IMR-90 (cell line): ENCODE data around the gene HNRNPLL. TPM values are rescaled to one million over a fixed set of nuclear protein-coding genes. Genes with fewer than 3 reads are reported as not detected.

ENCODE experiments used
- ATAC-seq: fragments of 200-7000 bp; cut with Tn5 transposase; 2 replicates; pipeline ENCODE4 v1.9.1; 2020; ENCODE audit warnings: low read depth, mild to moderate bottlenecking, moderate library complexity
- BruUV-seq: library from RNA; stranded (reverse); fragments of 400-500 nt; replicated peaks from 2 replicates; lab custom pipeline; 2021; lab: Mats Ljungman, UMichigan
- CTCF ChIA-PET: fragments of 300-600 bp; formaldehyde crosslinking; extraction: SDS; loops from one replicate; lab custom pipeline; 2021; ENCODE audit warnings: antibody characterized with exemption; lab: Yijun Ruan, JAX
- POLR2A ChIA-PET: fragments of 300-600 bp; sonication (Branson Sonifier 250); formaldehyde crosslinking; loops from one replicate; lab custom pipeline; 2022; ENCODE audit warnings: antibody characterized with exemption; ENCODE audit not compliant: unreplicated experiment; lab: Charles Lee
- DNase-seq: peaks from one replicate; pipeline ENCODE4 v3.0.0; 2013
- H2AFZ ChIP-seq: replicated peaks from 2 replicates; pipeline ENCODE3; 2013; ENCODE audit warnings: low read length, mild to moderate bottlenecking; ENCODE audit not compliant: poor library complexity
- H2AK5ac ChIP-seq: 2 replicates; pipeline ENCODE4 v1.6.1; 2013; ENCODE audit warnings: low read depth, low read length, inconsistent platforms
- H2AK9ac ChIP-seq: replicated peaks from 2 replicates; pipeline ENCODE3; 2013; ENCODE audit warnings: mild to moderate bottlenecking, low read depth, low read length, moderate library complexity; ENCODE audit not compliant: poor library complexity
- H2BK120ac ChIP-seq: 2 replicates; pipeline ENCODE4 v1.6.1; 2013; ENCODE audit warnings: low read depth, low read length, inconsistent platforms
- H2BK15ac ChIP-seq: 3 replicates; pipeline ENCODE4 v1.6.1; 2013; ENCODE audit warnings: low read depth, low read length, inconsistent platforms
- H2BK20ac ChIP-seq: 2 replicates; pipeline ENCODE4 v1.6.1; 2013; ENCODE audit warnings: low read depth, mild to moderate bottlenecking, inconsistent platforms, low read length, moderate library complexity
- H2BK5ac ChIP-seq: 2 replicates; pipeline ENCODE4 v1.6.1; 2013; ENCODE audit warnings: mild to moderate bottlenecking, low read depth, low read length, inconsistent platforms; ENCODE audit not compliant: poor library complexity, severe bottlenecking
- H3K14ac ChIP-seq: replicated peaks from 2 replicates; pipeline ENCODE4 v1.6.1; 2013; ENCODE audit warnings: low read depth, low read length, inconsistent platforms
- H3K18ac ChIP-seq: 2 replicates; pipeline ENCODE4 v1.6.1; 2013; ENCODE audit warnings: low read depth, low read length, control low read depth
- H3K23ac ChIP-seq: 2 replicates; pipeline ENCODE4 v1.6.1; 2013; ENCODE audit warnings: low read depth, low read length, inconsistent platforms
- H3K27ac ChIP-seq: 2 replicates; pipeline ENCODE4 v1.5.1; 2013; ENCODE audit warnings: mild to moderate bottlenecking, control low read depth, low read length; ENCODE audit not compliant: insufficient read depth
- H3K27me3 ChIP-seq: 2 replicates; pipeline ENCODE4 v1.6.1; 2013; ENCODE audit warnings: low read length; ENCODE audit not compliant: control insufficient read depth, insufficient read depth
- H3K36me3 ChIP-seq: 2 replicates; pipeline ENCODE4 v1.6.1; 2013; ENCODE audit warnings: low read length, mixed read lengths; ENCODE audit not compliant: control insufficient read depth, insufficient read depth
- H3K4ac ChIP-seq: 2 replicates; pipeline ENCODE4 v1.6.1; 2013; ENCODE audit warnings: low read depth, low read length, inconsistent platforms
- H3K4me1 ChIP-seq: 2 replicates; pipeline ENCODE4 v1.6.1; 2013; ENCODE audit warnings: low read length, mixed read lengths; ENCODE audit not compliant: control insufficient read depth, insufficient read depth
- H3K4me2 ChIP-seq: 2 replicates; pipeline ENCODE4 v1.6.1; 2013; ENCODE audit warnings: low read depth, mild to moderate bottlenecking, control low read depth, low read length, moderate library complexity
- H3K4me3 ChIP-seq: 2 replicates; pipeline ENCODE4 v1.5.1; 2013; ENCODE audit warnings: low read depth, mild to moderate bottlenecking, control low read depth, low read length, moderate library complexity; ENCODE audit not compliant: insufficient read depth
- H3K56ac ChIP-seq: 2 replicates; pipeline ENCODE4 v1.6.1; 2013; ENCODE audit warnings: low read length, inconsistent platforms; ENCODE audit not compliant: insufficient read depth; ENCODE audit errors: extremely low read depth
- H3K79me1 ChIP-seq, 2 experiments: 2 replicates each; pipeline ENCODE4 v1.6.1; 2013; ENCODE audit warnings: low read length in 2 of 2, inconsistent platforms in 1 of 2, low read depth in 1 of 2
- H3K9ac ChIP-seq: 2 replicates; pipeline ENCODE4 v1.6.1; 2013; ENCODE audit warnings: low read depth, low read length, control low read depth
- H3K9me1 ChIP-seq: 2 replicates; pipeline ENCODE4 v1.6.1; 2013; ENCODE audit warnings: low read length, inconsistent platforms; ENCODE audit not compliant: insufficient read depth
- H3K9me3 ChIP-seq: 2 replicates; pipeline ENCODE4 v1.6.1; 2013; ENCODE audit warnings: low read length; ENCODE audit not compliant: control insufficient read depth, insufficient read depth
- H4K20me1 ChIP-seq: 2 replicates; pipeline ENCODE4 v1.6.1; 2013; ENCODE audit warnings: low read length, inconsistent platforms; ENCODE audit not compliant: insufficient read depth
- H4K5ac ChIP-seq: 2 replicates; pipeline ENCODE4 v1.6.1; 2013; ENCODE audit warnings: mild to moderate bottlenecking, low read depth, low read length, control low read depth
- H4K8ac ChIP-seq, 2 experiments: 2 replicates each; pipeline ENCODE4 v1.6.1; 2013; ENCODE audit warnings: low read depth in 2 of 2, low read length in 2 of 2, control low read depth in 1 of 2, inconsistent platforms in 1 of 2
- H4K91ac ChIP-seq: 2 replicates; pipeline ENCODE4 v1.6.1; 2013; ENCODE audit warnings: low read depth, low read length, inconsistent platforms; ENCODE audit not compliant: insufficient read depth
- BHLHE40 ChIP-seq: fragments of 150-350 bp; IDR thresholded peaks from 2 replicates; pipeline ENCODE4 v1.6.1; 2016; ENCODE audit warnings: mild to moderate bottlenecking, low read depth, low read length
- CEBPB ChIP-seq: IDR thresholded peaks from 2 replicates; pipeline ENCODE4 v1.6.1; 2012; ENCODE audit warnings: low read depth, low read length, improper control_type of control experiment
- CHD1 ChIP-seq: IDR thresholded peaks from 2 replicates; pipeline ENCODE4 v1.6.1; 2012; ENCODE audit warnings: low read depth, low read length, improper control_type of control experiment
- MAFK ChIP-seq: IDR thresholded peaks from 2 replicates; pipeline ENCODE4 v1.6.1; 2012; ENCODE audit warnings: low read depth, low read length, improper control_type of control experiment
- MAZ ChIP-seq: IDR thresholded peaks from 2 replicates; pipeline ENCODE4 v1.6.1; 2012; ENCODE audit warnings: low read depth, mild to moderate bottlenecking, low read length, improper control_type of control experiment, moderate library complexity, borderline replicate concordance
- MXI1 ChIP-seq: IDR thresholded peaks from 2 replicates; pipeline ENCODE4 v1.6.1; 2012; ENCODE audit warnings: low read depth, mild to moderate bottlenecking, low read length, moderate library complexity, borderline replicate concordance
- NFE2L2 ChIP-seq: fragments of 150-350 bp; IDR thresholded peaks from 2 replicates; pipeline ENCODE4 v1.6.1; 2016; ENCODE audit warnings: low read depth, mild to moderate bottlenecking, low read length
- POLR2A ChIP-seq: IDR thresholded peaks from 2 replicates; pipeline ENCODE4 v1.6.1; 2012; ENCODE audit warnings: mild to moderate bottlenecking, low read depth, low read length
- RAD21 ChIP-seq: IDR thresholded peaks from 2 replicates; pipeline ENCODE4 v1.6.1; 2012; ENCODE audit warnings: low read length, improper control_type of control experiment
- RCOR1 ChIP-seq: IDR thresholded peaks from 2 replicates; pipeline ENCODE4 v1.6.1; 2012; ENCODE audit warnings: mild to moderate bottlenecking, low read length, improper control_type of control experiment; ENCODE audit not compliant: insufficient replicate concordance
- RFX5 ChIP-seq: IDR thresholded peaks from 2 replicates; pipeline ENCODE4 v1.8.0; 2012; ENCODE audit warnings: low read depth, mild to moderate bottlenecking, low read length, moderate library complexity
- WGBS, 2 experiments: methylation state at CpG; one replicate each; pipeline versions ENCODE4 v1.1.5 to v1.1.7; 2013; ENCODE audit warnings: missing lambda C conversion rate in 2 of 2; ENCODE audit not compliant: insufficient read length in 1 of 2; ENCODE audit errors: extremely low coverage in 2 of 2; 5-methylcytosine and 5-hydroxymethylcytosine counted together
- dilution Hi-C: fragments of 300-500 bp; cut with HindIII; formaldehyde crosslinking; loops from one replicate; pipeline ENCODE4 v1.14.3; 2018; ENCODE audit warnings: low sequenced_read_pairs; ENCODE audit not compliant: unreplicated experiment
- in situ Hi-C: fragments of 300-500 bp; cut with MboI; formaldehyde crosslinking; loops from 3 replicates; pipeline ENCODE4 v1.14.3; 2019; ENCODE audit warnings: low sequenced_read_pairs, inconsistent platforms, mixed read lengths
- intact Hi-C: fragments of 100-400 bp; cut with micrococcal nuclease; formaldehyde crosslinking; loops from 2 replicates; pipeline ENCODE4 v1.10.0; 2022
- polyA plus RNA-seq, 3 experiments: library from polyadenylated mRNA; depleted of rRNA; stranded (reverse); fragments of >200 nt; gene quantifications; 2 replicates each; pipeline ENCODE4 v1.2.3, GENCODE V29; 2012; ENCODE audit warnings: low replicate concordance in 1 of 3
- total RNA-seq: library from RNA; depleted of rRNA; stranded (reverse); fragments of >200 nt; gene quantifications from 2 replicates; pipeline ENCODE4 v1.2.3, GENCODE V29; 2012
- TF ChIP-seq, protein P1 (sequence below): fragments of 150-350 bp; IDR thresholded peaks from 2 replicates; pipeline ENCODE4 v1.6.1; 2016; ENCODE audit warnings: low read depth, mild to moderate bottlenecking, low read length, moderate library complexity, borderline replicate concordance
- TF ChIP-seq, protein P2 (sequence below): fragments of 150-350 bp; IDR thresholded peaks from 2 replicates; pipeline ENCODE4 v1.6.1; 2017; ENCODE audit warnings: mild to moderate bottlenecking, antibody characterized with exemption, low read length, low read depth
- TF ChIP-seq, protein P3 (sequence below): conservative IDR thresholded peaks from 2 replicates; pipeline ENCODE4 v1.5.1; 2012; ENCODE audit warnings: mild to moderate bottlenecking, low read depth, low read length, improper control_type of control experiment

The HNRNPLL gene
- total and polyA plus RNA-seq, 2 of the 4 experiments (the other 2 are of a cell fraction): 23.7 to 53.1 TPM

DNA sequence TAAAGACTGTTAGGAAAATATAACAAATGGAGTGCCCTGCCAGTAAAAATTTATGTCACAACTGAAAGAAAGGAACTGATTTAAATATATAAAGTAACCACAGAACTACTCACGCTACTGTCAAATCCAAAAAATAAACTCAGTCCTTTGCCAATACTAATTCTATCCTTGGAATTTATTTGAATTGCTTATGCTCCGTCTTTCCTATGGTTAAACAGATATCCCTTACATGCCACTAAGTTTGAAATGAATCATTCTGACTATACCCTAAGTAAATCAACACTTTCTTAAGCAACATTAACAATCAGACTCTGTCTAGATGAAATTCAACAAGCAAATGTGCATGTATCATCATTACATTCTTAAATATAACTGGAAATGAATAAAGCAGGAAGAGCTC is 9.8 kb downstream of the HNRNPLL start:
- Histone ChIP-seq H4K5ac (no peak overlapping the region), H3K56ac (no peak overlapping the region), H2AFZ (no peak overlapping the region), H2BK20ac (no peak overlapping the region), H2BK120ac (no peak overlapping the region), H3K4ac (no peak overlapping the region), H2AK9ac (no peak overlapping the region), H3K9me3 (no peaks in the 10 kb centered on the region), H2AK5ac (no peak overlapping the region), H3K9ac (no peak overlapping the region), H3K27ac (no peak overlapping the region), H2BK15ac (no peak overlapping the region), H4K8ac (no peak overlapping the region), H3K4me2 (no peak overlapping the region), H3K79me1 (peaks cover 6 to 62% of the 10 kb centered on the region in 2 experiments; a peak in 3 of 4 replicates), H4K20me1 (peaks cover 85% of the 10 kb centered on the region), H3K27me3 (no peaks in the 10 kb centered on the region), H2BK5ac (no peak overlapping the region), H3K36me3 (peaks cover 7% of the 10 kb centered on the region), H3K18ac (no peak overlapping the region), H3K4me3 (no peak overlapping the region), H3K4me1 (peaks cover 9% of the 10 kb centered on the region), H3K9me1 (peaks cover 7% of the 10 kb centered on the region), H3K23ac (no peak overlapping the region), H3K14ac (no peak overlapping the region), H4K91ac (no peak overlapping the region)
- no peak for TF ChIP-seq NFE2L2
- TF ChIP-seq RFX5: no peak
- TF ChIP-seq MXI1: no peak
- TF ChIP-seq MAZ: no peak
- TF ChIP-seq MAFK: no peak
- TF ChIP-seq, protein P1, sequence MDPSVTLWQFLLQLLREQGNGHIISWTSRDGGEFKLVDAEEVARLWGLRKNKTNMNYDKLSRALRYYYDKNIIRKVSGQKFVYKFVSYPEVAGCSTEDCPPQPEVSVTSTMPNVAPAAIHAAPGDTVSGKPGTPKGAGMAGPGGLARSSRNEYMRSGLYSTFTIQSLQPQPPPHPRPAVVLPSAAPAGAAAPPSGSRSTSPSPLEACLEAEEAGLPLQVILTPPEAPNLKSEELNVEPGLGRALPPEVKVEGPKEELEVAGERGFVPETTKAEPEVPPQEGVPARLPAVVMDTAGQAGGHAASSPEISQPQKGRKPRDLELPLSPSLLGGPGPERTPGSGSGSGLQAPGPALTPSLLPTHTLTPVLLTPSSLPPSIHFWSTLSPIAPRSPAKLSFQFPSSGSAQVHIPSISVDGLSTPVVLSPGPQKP: no peak
- TF ChIP-seq, protein P2, sequence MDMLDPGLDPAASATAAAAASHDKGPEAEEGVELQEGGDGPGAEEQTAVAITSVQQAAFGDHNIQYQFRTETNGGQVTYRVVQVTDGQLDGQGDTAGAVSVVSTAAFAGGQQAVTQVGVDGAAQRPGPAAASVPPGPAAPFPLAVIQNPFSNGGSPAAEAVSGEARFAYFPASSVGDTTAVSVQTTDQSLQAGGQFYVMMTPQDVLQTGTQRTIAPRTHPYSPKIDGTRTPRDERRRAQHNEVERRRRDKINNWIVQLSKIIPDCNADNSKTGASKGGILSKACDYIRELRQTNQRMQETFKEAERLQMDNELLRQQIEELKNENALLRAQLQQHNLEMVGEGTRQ: no peak
- TF ChIP-seq CEBPB: peak; percentile 82
- peak; percentile 51 for TF ChIP-seq BHLHE40
- no peak for TF ChIP-seq RAD21
- no peak for TF ChIP-seq POLR2A
- no peak for TF ChIP-seq CHD1
- TF ChIP-seq, protein P3, sequence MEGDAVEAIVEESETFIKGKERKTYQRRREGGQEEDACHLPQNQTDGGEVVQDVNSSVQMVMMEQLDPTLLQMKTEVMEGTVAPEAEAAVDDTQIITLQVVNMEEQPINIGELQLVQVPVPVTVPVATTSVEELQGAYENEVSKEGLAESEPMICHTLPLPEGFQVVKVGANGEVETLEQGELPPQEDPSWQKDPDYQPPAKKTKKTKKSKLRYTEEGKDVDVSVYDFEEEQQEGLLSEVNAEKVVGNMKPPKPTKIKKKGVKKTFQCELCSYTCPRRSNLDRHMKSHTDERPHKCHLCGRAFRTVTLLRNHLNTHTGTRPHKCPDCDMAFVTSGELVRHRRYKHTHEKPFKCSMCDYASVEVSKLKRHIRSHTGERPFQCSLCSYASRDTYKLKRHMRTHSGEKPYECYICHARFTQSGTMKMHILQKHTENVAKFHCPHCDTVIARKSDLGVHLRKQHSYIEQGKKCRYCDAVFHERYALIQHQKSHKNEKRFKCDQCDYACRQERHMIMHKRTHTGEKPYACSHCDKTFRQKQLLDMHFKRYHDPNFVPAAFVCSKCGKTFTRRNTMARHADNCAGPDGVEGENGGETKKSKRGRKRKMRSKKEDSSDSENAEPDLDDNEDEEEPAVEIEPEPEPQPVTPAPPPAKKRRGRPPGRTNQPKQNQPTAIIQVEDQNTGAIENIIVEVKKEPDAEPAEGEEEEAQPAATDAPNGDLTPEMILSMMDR: no peak
- TF ChIP-seq RCOR1: no peak
- in situ Hi-C loops: no loop called here
- DNase-seq (peak; percentile 79), ATAC-seq (peak; percentile 76)
- dilution Hi-C loops: no loop called here
- BruUV-seq: no TSS peak
- no CpG with 5 or more reads among the region's 2 CpGs for WGBS, 2 experiments
- POLR2A ChIA-PET: no interaction called here
- CTCF ChIA-PET: no interaction called here
- intact Hi-C loops: no loop called here
